Measurements from ENCODE around the gene AGFG2. TPM values are rescaled to one million over a fixed set of nuclear protein-coding genes. Genes with fewer than 3 reads are reported as not detected.

AGFG2 gene
- total RNA-seq, 1 experiment from 2014 or later = 42.3 TPM

GRCh38 chr7:100567031-100567730 is 28.2 kb downstream of the AGFG2 start:
- in situ Hi-C loops (cut with HindIII; ENCODE audit: low pct_unique_long_range_greater_than_20kb, low sequenced_read_pairs) = no loop called here
- DNase-seq (ENCODE audit: low read depth) = no peak

GRCh38 chr7:100567751-100568175 is 28.8 kb downstream of the AGFG2 start:
- in situ Hi-C loops (cut with HindIII; ENCODE audit: low pct_unique_long_range_greater_than_20kb, low sequenced_read_pairs) = no loop called here
- no peak for DNase-seq (ENCODE audit: low read depth)

GRCh38 chr7:100568176-100568895 is 29.3 kb downstream of the AGFG2 start:
- no peak for DNase-seq (ENCODE audit: low read depth)
- in situ Hi-C loops (cut with HindIII; ENCODE audit: low pct_unique_long_range_greater_than_20kb, low sequenced_read_pairs) = no loop called here

DNA sequence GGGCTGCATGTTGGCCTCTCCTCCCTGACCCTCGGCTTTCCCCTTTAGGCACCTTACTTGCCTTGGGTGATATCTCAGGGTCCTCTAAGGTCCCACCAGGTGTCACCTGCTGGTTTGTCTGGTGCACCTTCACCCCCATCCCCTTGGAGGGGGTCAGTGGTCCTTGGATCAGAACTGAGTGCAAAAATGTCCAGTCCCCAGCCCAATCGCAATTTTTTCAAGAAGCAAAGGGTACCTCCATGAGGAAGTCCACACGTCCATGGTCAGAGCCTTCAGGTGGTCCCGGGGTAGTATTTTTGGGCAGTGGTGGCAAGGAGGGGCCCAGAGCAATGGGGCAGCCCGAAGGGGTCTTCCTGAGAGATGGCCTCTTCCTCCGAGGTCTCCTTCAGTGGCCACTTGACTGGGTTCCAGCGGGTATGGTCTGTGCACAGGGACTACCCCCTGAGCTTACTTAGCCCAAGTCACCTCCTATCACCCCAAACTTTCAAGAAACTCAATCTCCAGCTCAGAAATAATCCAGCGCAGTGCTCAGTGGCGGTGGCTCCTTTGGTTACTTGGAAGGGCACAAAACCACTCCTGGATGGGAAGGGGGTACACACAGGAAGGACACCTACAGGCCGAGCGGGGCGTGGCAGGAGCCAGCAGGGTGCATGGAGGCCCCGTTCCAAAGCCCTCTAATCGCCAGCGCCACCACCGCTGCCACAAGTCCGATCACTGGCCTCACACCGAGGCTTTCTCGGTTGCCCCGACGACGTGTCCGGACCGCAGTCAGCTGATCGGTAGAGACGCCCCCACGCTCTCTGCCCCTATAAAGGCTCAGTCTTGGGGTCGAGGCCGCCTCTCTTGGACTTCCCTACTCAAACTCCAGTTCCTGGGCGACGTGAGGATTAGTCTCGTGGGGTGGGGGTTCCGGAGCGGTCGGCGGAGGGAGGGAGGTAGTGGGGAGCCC is 30.2 kb downstream of the AGFG2 start:
- in situ Hi-C loops (cut with HindIII; ENCODE audit: low pct_unique_long_range_greater_than_20kb, low sequenced_read_pairs) = no loop called here

DNA sequence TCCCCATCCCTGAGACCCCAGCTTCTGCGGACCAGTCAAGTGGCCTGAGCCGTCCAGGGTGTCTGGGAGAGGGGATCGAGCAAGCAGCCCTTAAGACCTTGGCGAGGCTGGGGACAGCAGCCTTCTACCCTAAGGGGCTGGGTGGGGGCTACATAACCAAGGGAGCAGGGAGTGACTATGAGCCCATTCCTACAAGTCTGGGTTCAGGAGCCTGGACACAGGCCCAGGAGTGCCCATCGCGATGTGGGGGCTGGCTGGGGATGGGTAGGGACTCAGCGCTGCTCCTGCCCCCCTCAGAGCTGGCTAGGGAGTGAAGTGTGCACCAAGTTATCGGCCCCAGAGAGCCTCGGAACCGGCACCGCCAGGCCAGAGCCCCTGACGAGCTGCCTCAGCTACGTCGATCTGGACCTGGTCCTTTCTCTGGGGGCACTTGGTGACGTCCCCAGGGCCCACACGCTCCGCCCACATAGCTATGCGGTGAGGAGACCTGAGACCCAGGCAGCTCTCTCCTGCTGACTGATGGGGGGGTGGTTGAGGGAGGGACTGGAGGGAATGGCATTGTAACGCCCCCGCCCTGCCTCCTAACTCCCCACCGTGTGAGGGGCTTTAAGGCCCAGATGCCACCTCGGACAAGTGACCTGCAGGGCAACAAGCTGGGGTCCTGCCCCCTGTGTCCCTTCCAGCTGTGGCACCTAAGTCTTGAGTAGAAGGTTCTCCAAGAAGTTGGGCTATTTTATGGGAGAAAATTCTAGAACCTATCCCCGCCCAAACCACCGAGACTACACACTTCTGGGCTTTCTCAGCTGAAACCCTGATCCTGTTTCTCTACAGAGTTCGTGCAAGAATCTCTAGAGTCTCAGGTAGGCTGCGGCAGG is 32.2 kb downstream of the AGFG2 start:
- DNase-seq (ENCODE audit: low read depth) = no peak
- in situ Hi-C loops (cut with HindIII; ENCODE audit: low pct_unique_long_range_greater_than_20kb, low sequenced_read_pairs) = no loop called here

More for the DNA sequence above, 30.2 kb downstream of the AGFG2 start:
- DNase-seq (ENCODE audit: low read depth) = no peak

GRCh38 chr7:100571829-100572116 is 32.8 kb downstream of the AGFG2 start:
- in situ Hi-C loops (cut with HindIII; ENCODE audit: low pct_unique_long_range_greater_than_20kb, low sequenced_read_pairs) = no loop called here
- DNase-seq (ENCODE audit: low read depth) = no peak

GRCh38 chr7:100572281-100572948 is 33.4 kb downstream of the AGFG2 start:
- no peak for DNase-seq (ENCODE audit: low read depth)
- in situ Hi-C loops (cut with HindIII; ENCODE audit: low pct_unique_long_range_greater_than_20kb, low sequenced_read_pairs) = no loop called here

GRCh38 chr7:100572949-100573675 is 34.1 kb downstream of the AGFG2 start:
- in situ Hi-C loops (cut with HindIII; ENCODE audit: low pct_unique_long_range_greater_than_20kb, low sequenced_read_pairs) = no loop called here
- DNase-seq (ENCODE audit: low read depth) = no peak

GRCh38 chr7:100573691-100574361 is 34.8 kb downstream of the AGFG2 start, which contains the start of gene SAP25:
Gene SAP25, minus strand, starts transcription at chr7:100573900. Its CDS starts 158 bp downstream, at chr7:100573742.
- DNase-seq (ENCODE audit: low read depth) = no peak
- in situ Hi-C loops (cut with HindIII; ENCODE audit: low pct_unique_long_range_greater_than_20kb, low sequenced_read_pairs) = no loop called here

- in situ Hi-C loops (cut with HindIII; ENCODE audit: low pct_unique_long_range_greater_than_20kb, low sequenced_read_pairs) = no loop called here
These were observed 35.6 kb downstream of the AGFG2 start for GRCh38 chr7:100574362-100575205.

DNA sequence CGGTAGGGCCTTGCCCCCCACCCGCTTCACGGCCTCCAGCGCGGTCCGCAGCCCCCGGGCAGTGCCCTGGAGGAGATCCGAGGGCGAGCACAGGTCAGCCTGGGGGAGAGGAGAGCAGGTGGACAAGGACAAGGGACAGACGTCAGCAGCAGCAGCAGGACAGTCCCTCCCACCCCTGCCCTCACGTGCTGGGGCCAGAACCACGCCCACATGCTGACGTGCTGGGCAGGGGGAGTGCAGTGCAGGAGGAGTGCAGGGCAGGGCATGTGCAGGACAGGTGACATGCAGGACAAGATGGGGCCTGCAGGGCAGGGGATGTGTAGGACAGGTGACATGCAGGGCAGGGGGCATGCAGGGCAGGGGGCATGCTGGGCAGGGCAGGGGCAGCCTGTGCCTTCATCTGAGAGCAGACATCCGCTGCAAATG is 36.2 kb downstream of the AGFG2 start:
- DNase-seq (ENCODE audit: low read depth) = no peak
- in situ Hi-C loops (cut with HindIII; ENCODE audit: low pct_unique_long_range_greater_than_20kb, low sequenced_read_pairs) = no loop called here

More at GRCh38 chr7:100574362-100575205, 35.6 kb downstream of the AGFG2 start:
- no peak for DNase-seq (ENCODE audit: low read depth)

GRCh38 chr7:100575746-100576383 is 36.9 kb downstream of the AGFG2 start:
- no peak for DNase-seq (ENCODE audit: low read depth)
- in situ Hi-C loops (cut with HindIII; ENCODE audit: low pct_unique_long_range_greater_than_20kb, low sequenced_read_pairs) = no loop called here

DNA sequence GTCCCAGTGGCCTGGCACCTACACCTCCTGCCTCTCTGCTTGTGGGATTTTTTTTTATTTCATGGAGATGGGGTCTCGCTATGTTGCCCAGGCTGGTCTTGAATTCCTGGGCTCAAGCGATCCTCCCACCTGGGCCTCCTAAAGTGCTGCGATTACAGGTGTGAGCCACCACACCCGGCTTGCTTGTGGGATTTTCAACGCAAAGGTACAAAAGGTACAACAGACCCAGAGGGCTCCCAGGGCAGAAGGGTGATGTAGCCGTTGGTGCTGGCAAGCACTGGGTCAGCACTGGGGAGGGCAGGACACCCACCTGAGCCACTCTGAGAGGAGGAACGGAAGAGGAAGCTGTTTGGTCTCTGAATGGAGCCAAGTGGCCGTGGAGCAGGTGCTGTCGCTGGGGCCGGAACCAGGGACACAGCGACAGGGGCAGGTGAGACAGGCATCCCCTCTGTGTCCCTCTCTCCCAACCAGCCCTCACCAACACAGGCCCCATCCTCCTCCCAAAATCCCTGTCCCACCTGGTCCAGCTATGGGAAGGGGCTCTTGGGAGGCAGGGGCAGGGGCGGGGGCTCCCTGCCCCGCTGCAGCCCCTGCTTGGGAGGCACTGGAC is 37.5 kb downstream of the AGFG2 start:
- DNase-seq (ENCODE audit: low read depth) = no peak
- in situ Hi-C loops (cut with HindIII; ENCODE audit: low pct_unique_long_range_greater_than_20kb, low sequenced_read_pairs) = no loop called here

GRCh38 chr7:100577103-100577502 is 38.1 kb downstream of the AGFG2 start:
- no peak for DNase-seq (ENCODE audit: low read depth)
- in situ Hi-C loops (cut with HindIII; ENCODE audit: low pct_unique_long_range_greater_than_20kb, low sequenced_read_pairs) = no loop called here

- in situ Hi-C loops (cut with HindIII; ENCODE audit: low pct_unique_long_range_greater_than_20kb, low sequenced_read_pairs) = no loop called here
These were observed 38.5 kb downstream of the AGFG2 start for GRCh38 chr7:100577507-100577906.

More at GRCh38 chr7:100577507-100577906, 38.5 kb downstream of the AGFG2 start:
- no peak for DNase-seq (ENCODE audit: low read depth)
